ENCODE measurements around the gene OTOF.

- TF ChIP-seq ZNF592 (IDR thresholded peaks at IDR 0.05) (no peak), REST (IDR thresholded peaks at IDR 0.05; ENCODE audit: borderline replicate concordance) (no peak), REST (CRISPR knock-in tag; IDR thresholded peaks at IDR 0.05; ENCODE audit: low read depth) (no peak), CEBPB (tag; IDR thresholded peaks at IDR 0.05) (no peak), TAF9B (IDR thresholded peaks at IDR 0.05; ENCODE audit: partially characterized antibody) (no peak), ZNF274 (IDR thresholded peaks at IDR 0.05; ENCODE audit: borderline replicate concordance, low read depth, low read length) (no peak), MED1 (CRISPR knock-in tag; IDR thresholded peaks at IDR 0.05; ENCODE audit: borderline replicate concordance) (no peak), CREM (IDR thresholded peaks at IDR 0.05; ENCODE audit: low read depth) (no peak), HINFP (tag; conservative IDR thresholded peaks at IDR 0.05; ENCODE audit: low read depth) (no peak), MAFF (IDR thresholded peaks at IDR 0.05; ENCODE audit: low read length) (no peak), TCF7 (IDR thresholded peaks at IDR 0.05; ENCODE audit: borderline replicate concordance) (no peak), ZZZ3 (IDR thresholded peaks at IDR 0.05) (no peak), RBM14 (IDR thresholded peaks at IDR 0.05; ENCODE audit: borderline replicate concordance, insufficient read depth, low read depth, low read length) (no peak)
Observed at GRCh38 chr2:26457695-26458364, 20.1 kb downstream of the OTOF start.
